GM23248 (cell line): Measurements from ENCODE around the gene SH2D3C. TPM values are rescaled to one million over a fixed set of nuclear protein-coding genes. Genes with fewer than 3 reads are reported as not detected.

Experiments
- DNase-seq: peaks from one replicate; pipeline ENCODE4 v3.0.0-alpha.2; 2015
- H2AFZ ChIP-seq: fragments of 200-600 bp; sonication (generic); 2 replicates; pipeline ENCODE4 v1.6.1; 2016; ENCODE audit warnings: antibody characterized with exemption
- H3F3A ChIP-seq: fragments of 200-600 bp; sonication (generic); 2 replicates; pipeline ENCODE4 v1.6.1; 2016; ENCODE audit warnings: mild to moderate bottlenecking, antibody characterized with exemption, mixed run types; ENCODE audit not compliant: insufficient read depth
- H3K27ac ChIP-seq: fragments of 200-600 bp; sonication (generic); 2 replicates; pipeline ENCODE4 v1.5.1; 2016; ENCODE audit warnings: mild to moderate bottlenecking
- H3K27me3 ChIP-seq: fragments of 200-600 bp; sonication (generic); replicated peaks from 2 replicates; pipeline ENCODE4 v1.6.1; 2016; ENCODE audit warnings: mild to moderate bottlenecking; ENCODE audit not compliant: insufficient read depth
- H3K36me3 ChIP-seq: fragments of 200-600 bp; sonication (generic); 2 replicates; pipeline ENCODE4 v1.6.1; 2016; ENCODE audit warnings: low read depth, mild to moderate bottlenecking
- H3K4me1 ChIP-seq: fragments of 200-600 bp; sonication (generic); 2 replicates; pipeline ENCODE4 v1.6.1; 2016; ENCODE audit warnings: mild to moderate bottlenecking; ENCODE audit not compliant: insufficient read depth
- H3K4me2 ChIP-seq: fragments of 200-600 bp; sonication (generic); one replicate; pipeline ENCODE4 v1.6.1; 2016; ENCODE audit warnings: mild to moderate bottlenecking; ENCODE audit not compliant: unreplicated experiment
- H3K4me3 ChIP-seq: fragments of 200-600 bp; sonication (generic); 2 replicates; pipeline ENCODE4 v1.5.1; 2016; ENCODE audit warnings: mild to moderate bottlenecking
- H3K79me2 ChIP-seq: fragments of 200-600 bp; sonication (generic); 2 replicates; pipeline ENCODE4 v1.6.1; 2016; ENCODE audit warnings: mild to moderate bottlenecking; ENCODE audit not compliant: insufficient read depth
- H3K9ac ChIP-seq: fragments of 200-600 bp; sonication (generic); 2 replicates; pipeline ENCODE4 v1.6.1; 2016; ENCODE audit warnings: mild to moderate bottlenecking
- H3K9me2 ChIP-seq: fragments of 200-600 bp; sonication (generic); 2 replicates; pipeline ENCODE4 v1.6.1; 2016; ENCODE audit warnings: mixed run types, mild to moderate bottlenecking, moderate library complexity; ENCODE audit not compliant: insufficient read depth
- H3K9me3 ChIP-seq: fragments of 200-600 bp; sonication (generic); one replicate; pipeline ENCODE4 v1.6.1; 2017; ENCODE audit warnings: low read depth
- H4K20me1 ChIP-seq: fragments of 200-600 bp; sonication (generic); 2 replicates; pipeline ENCODE4 v1.6.0; 2016; ENCODE audit not compliant: insufficient read depth
- EZH2 ChIP-seq: fragments of 200-600 bp; sonication (generic); IDR thresholded peaks from 2 replicates; pipeline ENCODE4 v1.6.1; 2018; ENCODE audit warnings: antibody characterized with exemption, mild to moderate bottlenecking; ENCODE audit not compliant: insufficient read depth, poor library complexity, severe bottlenecking
- EZH2phosphoT487 ChIP-seq: fragments of 200-600 bp; sonication (generic); IDR thresholded peaks from 2 replicates; pipeline ENCODE4 v1.6.1; 2018; ENCODE audit warnings: antibody characterized with exemption, moderate library complexity, mild to moderate bottlenecking, low read depth; ENCODE audit not compliant: insufficient read depth
- WGBS, 2 experiments: methylation state at CpG; one replicate each; pipeline ENCODE4 v1.1.6; 2015 to 2017; ENCODE audit warnings: low lambda C conversion rate in 2 of 2, low coverage in 1 of 2; ENCODE audit errors: missing lambda C conversion rate in 2 of 2; 5-methylcytosine and 5-hydroxymethylcytosine counted together
- in situ Hi-C: fragments of 300-500 bp; cut with MboI; formaldehyde crosslinking; loops from 2 replicates; pipeline ENCODE4 v1.15.0; 2020
- polyA plus RNA-seq: library from polyadenylated mRNA; unstranded; fragments of >200 nt; fragmentation: Nextera tagmentation; extraction: Ambion mirVana; gene quantifications from 2 replicates; pipeline ENCODE4 v1.2.1, GENCODE V29; 2016
- total RNA-seq: library from RNA; depleted of rRNA; stranded (reverse); fragments of >200 nt; shearing (Covaris generic); gene quantifications from 2 replicates; pipeline ENCODE4 v1.2.3, GENCODE V29; 2014

Gene SH2D3C
- total and polyA plus RNA-seq, 2 experiments from 2014 or later: not detected

GRCh38 chr9:127779136-127779981 is 893 bp upstream of the SH2D3C start:
- Histone ChIP-seq H3K9ac (no peak overlapping the region), H3K79me2 (no peaks in the 10 kb centered on the region), H3F3A (no peaks in the 10 kb centered on the region), H3K4me3 (no peak overlapping the region), H3K4me2 (no peak overlapping the region), H4K20me1 (no peaks in the 10 kb centered on the region), H3K27me3 (no peaks in the 10 kb centered on the region), H3K4me1 (no peaks in the 10 kb centered on the region), H3K9me2 (no peaks in the 10 kb centered on the region), H3K36me3 (no peaks in the 10 kb centered on the region), H3K9me3 (no peaks in the 10 kb centered on the region), H2AFZ (no peak overlapping the region), H3K27ac (no peak overlapping the region)
- DNase-seq: peak; percentile 35
- in situ Hi-C loops: no loop called here
- WGBS, 2 experiments: 64 to 65% methylated on average over 17 of the region's 17 CpGs
- TF ChIP-seq EZH2phosphoT487: no peak
- no peak for TF ChIP-seq EZH2

- in situ Hi-C loops: no loop called here
- no peaks in the 10 kb centered on the region for H3K4me1 ChIP-seq
- H3K79me2 ChIP-seq: no peaks in the 10 kb centered on the region
- H2AFZ ChIP-seq: no peak overlapping the region
- H3K27ac ChIP-seq: no peak overlapping the region
- H3K4me3 ChIP-seq: no peak overlapping the region
- H3K4me2 ChIP-seq: no peak overlapping the region
- WGBS, 2 experiments: 74 to 78% methylated on average over 15 to 18 of the region's 18 CpGs
- H3K9ac ChIP-seq: no peak overlapping the region
- H3K9me3 ChIP-seq: no peaks in the 10 kb centered on the region
- TF ChIP-seq EZH2 (no peak), EZH2phosphoT487 (no peak)
- H3F3A ChIP-seq: no peaks in the 10 kb centered on the region
- no peak for DNase-seq
- H4K20me1 ChIP-seq: no peaks in the 10 kb centered on the region
- H3K9me2 ChIP-seq: no peaks in the 10 kb centered on the region
- no peaks in the 10 kb centered on the region for H3K27me3 ChIP-seq
- H3K36me3 ChIP-seq: no peaks in the 10 kb centered on the region
Measured at GRCh38 chr9:127777368-127777980, 992 bp downstream of the SH2D3C start.

DNA sequence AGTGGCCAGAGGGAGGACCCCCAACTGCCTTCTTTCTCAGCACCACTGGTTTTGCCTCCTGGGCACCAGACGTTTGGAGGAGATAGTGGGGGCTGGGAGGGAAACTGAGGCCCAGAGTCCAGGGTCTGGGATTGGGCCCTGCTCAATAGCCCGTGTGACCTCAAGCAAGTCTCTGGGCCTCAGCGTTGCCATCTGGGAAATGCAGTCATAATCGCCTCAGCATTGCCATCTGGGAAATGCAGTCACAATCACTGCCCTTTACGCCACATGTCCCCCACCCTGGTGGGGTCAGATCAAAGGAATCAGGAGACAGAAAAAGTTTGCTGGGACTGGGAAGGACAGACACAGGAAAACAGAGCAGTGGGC is 1.6 kb downstream of the SH2D3C start:
- H3K27me3 ChIP-seq: no peaks in the 10 kb centered on the region
- 66 to 67% methylated on average over 5 of the region's 5 CpGs for WGBS, 2 experiments
- no peak for TF ChIP-seq EZH2
- no peak for TF ChIP-seq EZH2phosphoT487

GRCh38 chr9:127776195-127776923 is 2.1 kb downstream of the SH2D3C start:
- in situ Hi-C loops: no loop called here
- TF ChIP-seq EZH2phosphoT487 (no peak), EZH2 (no peak)

More for the DNA sequence above, 1.6 kb downstream of the SH2D3C start:
- Histone ChIP-seq H3K79me2 (no peaks in the 10 kb centered on the region), H3K27ac (no peak overlapping the region), H4K20me1 (no peaks in the 10 kb centered on the region), H3K9ac (no peak overlapping the region), H3K4me1 (no peaks in the 10 kb centered on the region), H3K36me3 (no peaks in the 10 kb centered on the region), H3K9me3 (no peaks in the 10 kb centered on the region), H3K9me2 (no peaks in the 10 kb centered on the region), H3K4me2 (no peak overlapping the region), H3K4me3 (no peak overlapping the region), H3F3A (0 out of 2 replicates have a peak, but pooled peaks cover under 1% of the 10 kb centered on the region), H2AFZ (no peak overlapping the region)
- in situ Hi-C loops: no loop called here
- DNase-seq: no peak

More at GRCh38 chr9:127776195-127776923, 2.1 kb downstream of the SH2D3C start:
- Histone ChIP-seq H4K20me1 (no peaks in the 10 kb centered on the region), H2AFZ (no peak overlapping the region), H3K4me2 (no peak overlapping the region), H3F3A (0 out of 2 replicates have a peak, but pooled peaks cover 3% of the 10 kb centered on the region), H3K4me1 (no peaks in the 10 kb centered on the region), H3K36me3 (no peaks in the 10 kb centered on the region), H3K9me3 (no peaks in the 10 kb centered on the region), H3K27me3 (no peaks in the 10 kb centered on the region), H3K27ac (no peak overlapping the region), H3K9ac (no peak overlapping the region), H3K4me3 (no peak overlapping the region), H3K9me2 (no peaks in the 10 kb centered on the region), H3K79me2 (no peaks in the 10 kb centered on the region)
- WGBS, 2 experiments: 82 to 85% methylated on average over 12 to 15 of the region's 15 CpGs
- no peak for DNase-seq
